Activated CD8-positive, alpha-beta memory T cell treated with anti-CD3 and anti-CD28 coated beads for 36 hours (primary cell): Measurements from ENCODE around the gene CRYBG1. TPM values are rescaled to one million over a fixed set of nuclear protein-coding genes. Genes with fewer than 3 reads are reported as not detected.

Experiments
- CTCF ChIA-PET: fragments of 350-600 bp; sonication (Branson Sonifier 250); formaldehyde crosslinking; loops from one replicate; lab custom pipeline; 2021; ENCODE audit warnings: antibody characterized with exemption; lab: Charles Lee
- POLR2A ChIA-PET: fragments of 350-600 bp; sonication (Branson Sonifier 250); formaldehyde crosslinking; loops from one replicate; lab custom pipeline; 2021; ENCODE audit warnings: antibody characterized with exemption; lab: Charles Lee
- total RNA-seq, 2 experiments: library from RNA; stranded (reverse); gene quantifications; one replicate each; pipeline ENCODE4 v1.2.3, GENCODE V29; 2021

The CRYBG1 gene
- total RNA-seq, 2 experiments from 2014 or later, result 31.8 to 32.3 TPM

DNA sequence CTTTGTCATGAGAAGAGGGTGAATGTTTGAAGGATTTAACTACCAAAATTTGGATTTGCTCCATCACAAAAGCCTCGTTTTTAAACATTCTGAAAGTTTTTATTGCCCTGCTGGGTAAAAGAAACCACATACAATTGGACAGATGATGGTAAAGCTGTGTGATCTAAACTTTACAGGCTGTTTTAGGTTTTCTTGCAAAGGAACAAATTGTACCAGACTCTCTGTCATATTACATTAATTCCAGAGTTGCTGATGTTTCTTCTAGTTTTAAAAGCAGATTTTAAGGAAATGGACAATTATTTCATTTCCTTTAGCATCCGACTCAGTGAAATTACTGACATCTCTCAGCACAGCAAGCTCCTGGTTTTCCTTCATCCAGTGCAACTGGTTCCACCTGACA lies 53.2 kb downstream of the CRYBG1 start:
- ChIA-PET POLR2A (no interaction called here), CTCF (no interaction called here)

DNA sequence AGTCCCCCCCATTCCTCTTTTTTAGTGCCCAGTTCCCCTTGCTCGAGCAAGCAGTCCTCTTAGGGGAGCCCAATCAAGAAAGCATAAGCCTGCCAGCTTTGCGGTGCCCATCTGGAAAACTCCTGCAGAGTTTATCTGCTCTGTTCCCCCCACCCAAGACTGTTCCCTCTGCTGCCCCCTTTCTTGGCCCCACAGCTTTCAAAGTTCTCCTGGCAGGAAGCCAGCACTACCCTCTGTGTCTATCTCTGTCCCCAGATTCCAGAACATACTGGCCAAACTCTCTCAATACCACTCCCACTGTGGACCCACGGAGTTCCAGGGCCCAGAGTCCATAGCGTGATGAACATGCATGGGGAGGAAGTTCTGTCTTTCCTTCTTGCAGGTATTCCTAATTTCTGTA lies 55.4 kb downstream of the CRYBG1 start:
- ChIA-PET POLR2A (no interaction called here), CTCF (interaction anchor here (0.7 kb wide), 1 partner anchor 76 kb away, joined by 3 read pairs; no protein-coding TSS in a partner anchor)

DNA sequence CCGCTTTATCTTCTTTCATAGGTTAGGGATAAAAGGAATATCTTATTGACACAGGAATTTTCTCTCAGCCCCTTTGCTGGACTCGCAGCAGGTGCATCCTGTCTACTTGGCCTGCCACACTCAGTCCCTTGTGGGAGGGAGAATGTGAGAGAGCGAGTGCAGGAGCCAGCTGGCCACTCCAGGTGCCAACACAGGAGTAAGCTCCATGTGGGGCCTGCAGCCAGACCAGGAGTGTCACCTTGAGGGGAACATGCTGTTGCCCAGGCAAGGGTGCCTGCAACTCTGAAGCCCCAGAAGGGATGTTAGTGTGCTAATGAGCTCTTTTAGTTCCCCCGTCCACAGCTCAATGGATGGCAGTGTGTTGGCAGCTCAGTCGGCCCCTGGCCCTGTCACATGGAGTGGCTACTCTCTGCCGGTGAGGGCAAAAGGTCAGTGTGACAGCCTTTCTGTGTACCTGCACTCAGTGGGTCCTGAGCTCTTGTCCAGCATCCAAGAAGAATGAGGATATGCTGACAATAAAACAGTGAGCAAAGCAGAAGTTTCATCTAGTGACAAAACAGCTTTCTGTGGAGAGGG lies 57.1 kb downstream of the CRYBG1 start:
- ChIA-PET CTCF (no interaction called here), POLR2A (no interaction called here)

DNA sequence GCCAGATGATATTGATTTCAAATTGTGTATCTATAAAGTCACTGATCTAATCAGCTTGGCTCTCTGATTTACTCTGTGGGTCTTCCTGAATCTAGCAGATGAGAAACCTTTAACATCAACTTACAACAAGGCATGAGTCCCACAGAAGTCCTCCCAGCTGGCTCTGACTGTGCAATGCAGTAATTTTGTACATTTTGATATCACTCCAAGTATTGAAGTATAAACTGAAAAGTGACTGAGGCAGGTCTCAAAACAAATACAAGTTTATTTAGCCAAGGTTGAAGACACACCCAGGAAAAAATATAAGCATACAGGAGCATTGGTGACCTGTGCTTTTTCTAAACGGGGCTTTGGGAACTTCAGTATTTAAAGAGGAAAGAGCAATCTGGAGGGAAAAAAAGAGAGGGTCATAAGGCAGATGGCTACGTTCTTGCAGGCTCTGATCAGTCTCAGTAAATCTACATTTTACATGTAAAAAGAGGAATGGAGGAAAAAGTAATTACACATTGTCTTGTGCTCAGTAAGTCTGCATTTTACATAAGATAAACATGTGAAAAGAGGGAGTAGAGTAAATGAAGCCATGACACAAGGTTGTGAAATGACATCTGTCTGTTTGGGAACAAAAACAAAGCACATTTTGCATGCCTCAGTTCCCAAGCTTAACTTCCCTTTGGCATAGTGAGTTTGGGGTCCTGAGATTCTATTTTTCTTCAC lies 59.5 kb downstream of the CRYBG1 start:
- CTCF ChIA-PET, result no interaction called here

DNA sequence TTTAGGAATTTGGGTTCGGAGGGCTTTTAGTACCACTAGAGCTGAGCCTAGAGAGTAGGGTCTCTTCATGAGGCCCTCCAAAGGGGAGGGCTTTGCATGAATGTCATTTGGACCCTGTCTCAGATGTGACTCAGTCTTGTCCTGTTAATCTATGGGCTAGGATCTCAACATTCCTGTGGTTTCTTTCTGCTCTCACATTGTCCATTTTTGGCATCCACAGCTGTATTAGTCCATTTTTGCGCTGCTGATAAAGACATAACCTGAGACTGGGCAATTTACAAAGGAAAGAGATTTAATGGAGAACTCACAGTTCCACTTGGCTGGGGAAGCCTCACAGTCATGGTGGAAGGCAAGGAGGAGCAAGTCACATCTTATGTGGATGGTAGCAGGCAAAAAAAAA lies 61.0 kb downstream of the CRYBG1 start:
- ChIA-PET POLR2A (no interaction called here), CTCF (interaction anchor here (0.6 kb wide), 1 partner anchor 272 kb away, joined by 4 read pairs; no protein-coding TSS in a partner anchor)

More for the DNA sequence above, 59.5 kb downstream of the CRYBG1 start:
- POLR2A ChIA-PET, result interaction anchor here (0.6 kb wide), 1 partner anchor 91 kb away, joined by 3 read pairs; no protein-coding TSS in a partner anchor

DNA sequence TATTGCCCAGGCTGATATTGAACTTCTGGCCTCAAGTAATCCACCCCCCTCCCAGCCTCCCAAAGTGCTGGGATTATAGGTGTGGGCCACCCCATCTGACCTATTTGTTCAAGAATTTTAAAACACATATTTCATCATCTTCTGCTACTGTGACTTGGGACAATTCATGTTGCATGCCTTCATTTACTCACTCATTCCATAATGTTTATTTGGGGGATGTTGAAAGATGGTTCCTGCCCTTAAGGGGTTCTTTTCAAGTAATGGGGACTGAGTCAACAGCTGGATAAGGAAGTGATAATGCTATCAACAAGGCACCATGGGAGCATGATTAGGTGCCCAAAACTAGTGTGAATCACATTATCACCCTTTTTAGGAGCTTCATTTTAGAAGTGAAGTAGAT lies 62.0 kb downstream of the CRYBG1 start:
- POLR2A ChIA-PET, result no interaction called here
- CTCF ChIA-PET, result no interaction called here

DNA sequence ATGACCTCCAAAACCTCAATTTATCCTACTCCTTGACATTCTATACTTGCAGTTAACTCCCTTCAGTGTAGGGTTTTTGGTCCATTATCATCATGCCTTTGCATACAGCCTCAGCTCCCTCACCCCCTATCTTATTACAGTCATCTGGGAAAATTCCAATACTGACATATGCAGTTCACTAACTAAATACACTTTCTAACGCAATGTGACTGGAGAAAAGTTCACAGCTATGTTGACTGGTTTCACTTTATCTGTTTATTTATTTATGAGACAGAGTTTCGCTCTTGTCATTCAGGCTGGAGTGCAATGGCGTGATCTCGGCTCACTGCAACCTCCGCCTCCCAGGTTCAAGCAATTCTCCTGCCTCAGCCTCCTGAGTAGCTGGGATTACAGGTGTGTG lies 64.9 kb downstream of the CRYBG1 start:
- ChIA-PET POLR2A (no interaction called here), CTCF (no interaction called here)

DNA sequence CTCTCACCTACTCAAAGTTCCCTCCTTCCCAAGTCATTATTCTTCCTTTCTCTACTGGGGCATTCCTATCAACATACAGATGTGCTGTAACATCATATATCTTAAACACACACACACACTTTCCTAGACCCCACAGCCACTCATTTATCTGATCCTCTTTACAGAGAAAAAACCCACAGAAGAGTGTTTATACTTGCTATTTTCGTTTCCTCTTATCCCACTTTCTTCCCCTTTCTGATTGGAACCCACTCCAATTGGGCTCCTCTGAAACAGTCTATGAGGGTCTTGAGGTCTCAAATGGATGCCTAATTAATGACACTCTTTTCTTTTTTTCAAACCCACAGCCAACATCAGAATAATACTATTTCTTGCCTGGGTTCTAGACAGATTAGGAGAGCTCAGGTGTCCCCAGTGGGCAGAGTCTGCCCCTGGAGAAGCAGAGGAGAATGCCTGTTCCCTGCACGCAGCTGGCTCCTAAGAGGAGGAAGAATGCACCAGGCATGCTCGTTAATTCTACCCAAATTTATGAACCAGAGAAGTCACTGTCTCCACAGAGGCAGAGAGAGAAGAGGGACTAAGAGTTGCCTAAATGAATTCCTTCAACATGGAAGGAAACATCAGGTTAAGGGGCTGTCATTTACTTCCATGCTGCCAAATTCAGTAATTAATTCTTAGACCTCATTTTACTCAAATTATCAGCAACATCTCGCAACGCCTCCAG lies 65.9 kb downstream of the CRYBG1 start:
- CTCF ChIA-PET, result no interaction called here
- POLR2A ChIA-PET, result no interaction called here

DNA sequence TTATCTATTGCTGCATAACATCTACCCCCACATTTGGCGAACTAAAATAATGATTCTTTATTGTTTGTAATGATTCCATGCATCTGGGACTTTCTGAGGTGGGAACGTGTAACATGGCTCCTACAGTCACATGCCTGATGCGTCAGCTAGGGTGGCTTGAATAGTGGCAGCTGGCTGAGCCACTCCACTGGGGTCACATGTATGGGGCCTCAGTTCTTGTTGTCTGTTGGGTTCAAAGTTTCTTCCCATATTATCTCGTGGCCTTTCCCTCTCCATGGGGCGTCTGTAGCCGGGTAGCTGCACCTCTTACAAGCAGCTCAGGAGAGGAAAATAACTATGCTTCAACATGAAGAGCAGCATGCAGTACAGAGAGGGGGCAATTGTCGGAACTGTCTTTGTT lies 69.9 kb downstream of the CRYBG1 start:
- ChIA-PET CTCF (no interaction called here), POLR2A (no interaction called here)

DNA sequence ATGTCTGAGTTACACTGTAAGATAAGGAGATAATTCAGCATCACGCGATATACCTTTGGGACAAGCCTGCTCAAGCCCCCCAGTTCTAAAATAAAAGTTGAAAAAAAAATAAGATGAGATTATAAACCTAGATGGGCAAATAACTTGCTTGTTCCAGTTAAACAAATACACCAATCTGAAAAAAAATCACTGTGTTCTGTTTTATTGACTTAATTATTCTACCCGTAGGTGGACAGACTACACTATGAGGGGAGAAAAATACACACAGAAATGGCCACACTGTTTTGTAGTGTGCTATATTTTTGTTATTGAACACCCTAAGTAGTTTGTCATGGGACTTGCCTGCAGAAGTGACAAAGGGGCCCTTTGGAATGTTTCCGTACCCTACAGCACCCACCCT lies 70.9 kb downstream of the CRYBG1 start:
- POLR2A ChIA-PET, result no interaction called here
- CTCF ChIA-PET, result no interaction called here

DNA sequence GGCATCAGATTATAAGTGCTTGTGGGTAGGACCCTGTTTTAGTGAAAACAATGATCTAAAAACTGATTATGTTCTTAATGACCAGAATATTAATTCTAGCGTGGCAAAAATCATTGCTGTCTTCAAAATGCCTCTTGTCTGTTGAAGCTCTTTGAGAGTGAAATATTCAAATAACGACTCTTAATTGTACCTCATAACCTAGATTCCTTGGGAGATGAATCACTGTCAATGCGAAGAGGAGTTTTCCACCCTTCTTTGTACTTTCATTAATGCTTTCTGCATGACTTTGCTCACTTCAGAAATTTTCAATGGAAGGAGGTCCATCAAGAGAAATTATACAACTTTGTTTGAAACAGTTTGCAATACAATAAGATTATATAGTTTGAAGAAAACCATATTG lies 71.5 kb downstream of the CRYBG1 start:
- POLR2A ChIA-PET, result no interaction called here
- CTCF ChIA-PET, result no interaction called here

DNA sequence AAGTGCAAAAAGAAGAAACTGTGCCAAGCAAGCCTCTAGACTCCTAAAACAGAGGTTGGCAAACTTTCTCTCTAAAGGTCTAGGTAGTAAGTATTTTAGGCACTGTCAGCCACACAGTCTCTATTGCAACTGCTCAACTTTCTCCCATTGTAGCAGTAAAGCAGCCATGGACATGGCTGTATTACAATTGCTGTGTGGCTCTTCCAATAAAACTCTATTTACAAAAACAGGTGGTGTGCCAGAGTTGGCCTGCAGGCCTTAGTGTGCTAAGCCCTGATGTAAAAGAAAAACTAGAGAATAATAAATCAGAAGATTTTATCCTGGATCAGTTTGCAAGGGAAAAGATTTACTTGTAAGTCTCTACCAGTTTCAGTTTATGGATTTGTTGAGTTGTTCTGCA lies 74.0 kb downstream of the CRYBG1 start:
- ChIA-PET CTCF (no interaction called here), POLR2A (no interaction called here)

DNA sequence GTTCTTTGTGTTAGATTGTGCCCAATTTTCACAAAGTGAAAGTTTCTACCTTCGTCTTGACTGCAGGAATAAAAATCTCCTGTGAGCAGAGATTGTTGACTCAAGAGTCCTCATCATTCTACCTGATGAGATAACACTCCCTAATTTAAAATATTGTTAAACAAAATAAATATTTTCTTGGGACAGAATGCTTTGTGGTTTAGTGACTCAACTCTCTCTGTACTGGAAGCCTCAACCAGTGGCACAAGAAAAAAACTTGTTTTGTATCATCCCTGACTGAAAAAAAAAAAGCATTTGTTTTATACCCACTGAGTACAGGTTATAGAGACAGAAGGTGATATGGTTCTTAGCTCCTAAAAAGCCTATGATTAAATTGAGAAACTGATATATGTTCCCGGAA lies 78.9 kb downstream of the CRYBG1 start:
- POLR2A ChIA-PET, result no interaction called here
- CTCF ChIA-PET, result interaction anchor here (0.7 kb wide), 2 partner anchors 10 to 558 kb away, joined by 3 read pairs; no protein-coding TSS in a partner anchor

DNA sequence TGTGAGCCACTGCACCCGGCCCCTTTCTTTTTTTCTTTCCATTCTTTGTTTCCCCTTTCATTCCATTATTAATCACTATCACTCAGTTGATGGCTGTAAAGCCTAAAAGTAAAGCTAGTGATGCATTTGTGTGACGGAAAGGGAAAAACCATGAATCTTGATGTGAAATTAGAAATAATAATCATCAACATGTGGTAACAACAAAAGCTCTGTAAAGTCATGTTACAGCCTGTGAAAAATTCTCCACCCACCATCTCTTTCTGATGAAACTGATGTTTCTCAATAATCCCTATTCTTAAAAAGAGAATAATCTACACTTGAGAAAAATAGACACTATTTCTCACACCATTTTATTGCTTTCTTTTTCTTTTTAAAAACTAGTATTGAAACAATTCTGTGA lies 80.0 kb downstream of the CRYBG1 start:
- POLR2A ChIA-PET, result no interaction called here
- CTCF ChIA-PET, result interaction anchor here (1.2 to 2.2 kb wide), 2 partner anchors 126 to 539 kb away, joined by 4 to 8 read pairs; no protein-coding TSS in a partner anchor

DNA sequence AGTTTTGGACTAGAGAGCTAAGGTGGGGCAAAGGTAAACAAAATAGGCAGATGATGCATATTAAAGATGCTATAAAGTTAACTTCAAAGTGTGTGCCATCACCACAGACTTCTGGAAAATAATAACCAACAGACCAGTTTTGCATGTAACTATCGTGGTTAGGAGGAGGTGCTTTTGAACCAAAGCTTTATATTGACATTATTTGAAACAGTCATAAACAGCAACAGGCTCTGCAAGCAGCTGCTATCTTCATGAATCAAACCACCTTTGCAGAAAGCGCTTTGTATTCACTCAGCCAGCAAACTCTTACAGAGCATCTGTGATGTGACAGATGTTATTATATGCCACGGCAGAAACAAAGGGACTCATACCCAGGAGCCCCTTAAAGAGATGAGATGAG lies 81.9 kb downstream of the CRYBG1 start:
- ChIA-PET CTCF (interaction anchor here (0.7 to 2.2 kb wide), 5 partner anchors 108 to 555 kb away, joined by 3 to 8 read pairs (median 3); no protein-coding TSS in a partner anchor), POLR2A (no interaction called here)

DNA sequence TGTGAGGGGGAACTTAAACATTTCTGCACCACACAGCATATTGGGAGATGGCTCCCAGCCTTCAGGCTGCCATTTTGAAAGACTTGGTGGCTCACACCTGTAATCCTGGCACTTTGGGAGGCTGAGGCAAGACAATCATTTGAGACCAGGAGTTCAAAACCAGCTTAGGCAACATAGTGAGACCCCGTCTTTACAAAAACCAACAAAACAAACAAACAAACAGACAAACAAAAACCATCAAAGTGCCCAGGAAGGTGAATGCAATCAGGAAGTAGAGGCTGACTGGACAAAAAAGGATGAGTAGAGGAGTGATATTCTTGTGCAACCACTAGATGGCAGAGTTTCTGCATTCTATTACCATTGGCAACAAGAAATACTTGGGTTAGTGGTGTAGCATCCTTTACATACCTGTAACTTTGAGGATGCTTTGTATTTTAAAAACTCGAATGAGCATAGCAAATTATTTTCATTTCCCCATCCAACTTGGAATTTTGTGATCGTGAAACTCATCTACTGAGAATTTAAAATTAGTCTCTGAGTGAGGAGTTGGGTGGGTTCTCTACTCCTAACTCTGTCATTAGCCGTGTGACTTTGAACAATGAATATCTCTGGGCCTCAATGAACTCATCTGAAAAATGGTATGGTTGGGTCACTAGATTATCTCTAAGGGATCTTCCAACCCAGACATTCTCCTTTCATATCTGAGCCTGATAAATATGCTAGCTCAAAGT lies 84.4 kb downstream of the CRYBG1 start:
- ChIA-PET CTCF (interaction anchor here (0.6 to 2.5 kb wide), 11 partner anchors 69 to 534 kb away, joined by 3 to 30 read pairs (median 5); partner anchors contain the start of gene CRYBG1), POLR2A (interaction anchor here (0.8 kb wide), 1 partner anchor 67 kb away, joined by 3 read pairs; no protein-coding TSS in a partner anchor)

DNA sequence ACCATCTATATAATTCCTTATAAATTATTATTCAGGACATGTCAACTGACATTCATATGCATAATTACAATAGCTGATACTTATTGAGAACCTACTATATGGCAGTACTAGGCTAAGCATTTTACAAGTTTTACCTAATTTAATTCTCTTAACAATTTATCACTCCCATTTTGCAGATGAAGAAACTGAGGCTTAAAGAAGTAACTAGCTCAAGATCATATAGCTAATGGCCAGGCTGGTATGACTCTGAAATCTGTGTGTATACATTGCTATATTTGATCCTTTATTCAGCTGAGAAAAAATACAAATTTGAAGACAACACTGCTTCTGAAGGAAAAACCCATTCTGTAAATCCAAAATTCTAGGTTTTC lies 85.0 kb downstream of the CRYBG1 start:
- POLR2A ChIA-PET, result interaction anchor here (0.8 kb wide), 1 partner anchor 66 kb away, joined by 3 read pairs; no protein-coding TSS in a partner anchor
- CTCF ChIA-PET, result interaction anchor here (0.6 to 2.5 kb wide), 9 partner anchors 68 to 534 kb away, joined by 3 to 30 read pairs (median 5); partner anchors contain the start of gene CRYBG1

DNA sequence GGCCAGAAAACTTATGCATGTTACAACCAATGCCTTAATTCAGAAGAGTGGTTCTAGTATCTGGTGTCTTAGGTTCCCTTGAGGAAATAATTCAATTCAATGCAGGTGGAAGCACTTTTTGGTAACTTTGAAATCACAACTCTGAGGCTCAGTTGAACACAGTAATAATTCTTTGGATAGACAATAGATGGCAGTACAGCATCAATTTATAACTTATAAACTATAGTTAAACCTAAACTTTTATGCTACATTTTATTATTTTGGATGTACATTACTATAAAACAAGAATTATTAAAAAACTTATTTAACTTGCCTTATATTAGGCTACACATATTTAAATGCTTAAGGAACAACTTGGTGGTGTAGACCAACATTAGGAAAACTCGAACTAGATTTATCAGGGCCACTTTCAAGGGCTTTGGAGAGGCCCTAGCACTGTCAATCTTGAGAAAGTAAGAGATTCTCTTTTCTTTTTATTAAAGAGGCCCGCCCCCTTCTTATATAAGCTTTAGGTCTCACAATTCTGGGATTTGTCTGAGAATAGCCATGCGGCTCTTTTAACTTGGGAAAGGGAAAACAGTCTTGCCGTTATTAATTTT lies 85.9 kb downstream of the CRYBG1 start:
- POLR2A ChIA-PET, result no interaction called here
- CTCF ChIA-PET, result interaction anchor here (1.2 to 3.9 kb wide), 2 partner anchors 120 to 533 kb away, joined by 5 to 23 read pairs; no protein-coding TSS in a partner anchor

DNA sequence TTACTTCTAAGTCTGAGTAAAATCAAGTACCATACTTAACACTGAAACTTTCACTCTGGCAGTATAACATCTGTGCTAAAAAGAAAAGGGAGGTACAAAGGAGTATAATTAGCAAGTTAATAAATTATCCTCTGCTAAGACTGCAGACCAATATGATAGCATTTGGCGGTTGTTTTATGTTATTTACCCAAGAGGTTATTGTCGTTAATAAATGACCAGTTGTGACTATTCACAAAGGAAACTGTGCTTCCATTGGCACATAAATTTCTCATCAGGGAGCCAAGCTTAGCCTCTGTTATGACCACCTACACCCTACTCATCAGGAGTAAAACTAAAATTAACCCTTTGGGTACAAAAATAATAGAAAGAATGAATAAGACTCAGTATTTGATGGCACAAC lies 86.5 kb downstream of the CRYBG1 start:
- POLR2A ChIA-PET, result no interaction called here
- CTCF ChIA-PET, result interaction anchor here (3.9 kb wide), 1 partner anchor 119 kb away, joined by 23 read pairs; no protein-coding TSS in a partner anchor
